GM19238 (cell line): ENCODE results near the gene UCHL3.
"Not testable (repeated sequence)": the region's sequence is repeated elsewhere in the genome, so short reads cannot be mapped to it uniquely, and the experiment has no call there.

Source experiments
- DNase-seq: peaks from one replicate; pipeline ENCODE4 v3.0.0; 2011; ENCODE audit warnings: low spot score; ENCODE audit not compliant: insufficient read length

The UCHL3 gene

DNA sequence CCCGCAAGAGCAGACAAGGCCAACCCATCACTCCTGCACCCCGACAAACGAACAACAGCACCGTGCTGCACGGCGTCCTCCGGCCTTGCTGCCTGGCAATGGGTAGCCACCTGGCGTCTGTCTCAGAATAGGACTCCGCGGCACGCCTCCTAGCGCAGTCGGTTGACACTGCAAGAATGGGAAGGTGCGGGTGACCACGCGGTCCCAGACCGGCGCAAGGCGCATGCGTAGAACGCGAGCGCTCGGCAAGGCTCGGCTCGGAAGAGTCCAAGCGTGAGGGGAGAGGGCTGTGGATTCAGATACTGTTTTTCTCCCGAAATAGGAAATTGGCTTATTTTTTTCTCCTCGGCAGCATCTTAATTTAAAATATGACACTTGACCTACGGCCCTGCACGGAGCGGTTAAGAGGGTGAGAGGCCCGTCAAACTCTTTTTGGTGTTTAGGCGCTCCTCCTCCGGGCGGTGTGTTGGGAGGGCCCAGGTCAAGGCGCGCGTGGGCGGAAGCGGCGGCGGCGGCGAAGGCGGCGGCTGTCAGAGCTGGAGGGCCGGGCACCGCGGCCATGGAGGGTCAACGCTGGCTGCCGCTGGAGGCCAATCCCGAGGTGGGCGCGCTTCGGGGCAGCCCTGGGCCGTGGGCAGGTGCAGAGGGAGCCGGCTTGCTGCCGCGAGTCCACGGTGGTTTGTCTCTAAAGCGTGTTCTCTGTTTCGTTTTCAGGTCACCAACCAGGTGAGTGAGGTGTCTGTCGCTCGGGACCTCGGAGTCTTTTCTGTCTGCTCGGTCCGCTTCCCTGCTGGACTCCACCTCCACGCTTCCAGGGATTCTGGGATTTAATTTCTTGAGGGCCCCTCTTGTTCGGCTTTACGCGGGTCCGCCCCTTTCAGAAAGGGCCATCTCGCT, at the start of gene UCHL3:
Gene UCHL3, plus strand, starts transcription at position 530 of the 897 bp plus-strand sequence. Its CDS starts 30 bp downstream, at position 560.
- DNase-seq: peak; percentile 93

DNA sequence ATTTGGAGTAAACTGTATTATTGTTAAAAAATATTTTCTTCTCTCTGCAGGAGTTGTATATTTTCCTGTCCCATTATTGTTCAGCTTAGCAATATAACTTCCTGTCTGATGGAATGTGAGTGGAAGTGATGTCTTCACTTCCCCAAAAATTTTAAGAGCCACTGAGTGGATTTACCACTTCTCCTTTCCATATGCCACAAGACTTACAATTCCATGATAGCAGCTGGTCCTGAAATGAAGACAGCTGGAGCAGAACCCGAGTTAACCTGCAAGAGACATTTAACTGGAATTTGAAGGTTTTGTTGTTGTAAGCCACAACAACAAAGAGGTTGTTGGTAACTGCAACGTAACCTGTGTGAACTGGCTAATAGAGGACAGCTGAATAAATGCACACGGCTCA, 44.3 kb upstream of the UCHL3 start:
- no peak for DNase-seq

DNA sequence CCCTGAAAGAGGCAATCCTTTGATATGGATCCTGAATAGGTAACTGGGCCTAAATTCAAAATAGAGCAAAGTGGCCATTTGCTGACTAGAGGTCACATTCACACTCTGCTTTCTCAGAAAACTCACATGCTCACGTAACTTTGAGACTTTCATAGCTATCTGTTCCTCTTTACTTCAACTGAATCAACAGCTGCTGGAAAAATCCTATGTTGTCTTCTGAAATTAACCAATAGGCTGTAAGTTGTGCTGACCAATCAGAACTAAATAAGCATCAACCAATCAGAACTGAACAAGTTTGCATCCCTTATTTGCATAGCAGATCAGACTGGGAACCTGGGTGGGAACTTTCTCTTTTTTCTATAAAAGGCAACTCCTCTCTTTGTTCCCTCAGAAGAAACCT, 43.6 kb upstream of the UCHL3 start:
- no peak for DNase-seq

DNA sequence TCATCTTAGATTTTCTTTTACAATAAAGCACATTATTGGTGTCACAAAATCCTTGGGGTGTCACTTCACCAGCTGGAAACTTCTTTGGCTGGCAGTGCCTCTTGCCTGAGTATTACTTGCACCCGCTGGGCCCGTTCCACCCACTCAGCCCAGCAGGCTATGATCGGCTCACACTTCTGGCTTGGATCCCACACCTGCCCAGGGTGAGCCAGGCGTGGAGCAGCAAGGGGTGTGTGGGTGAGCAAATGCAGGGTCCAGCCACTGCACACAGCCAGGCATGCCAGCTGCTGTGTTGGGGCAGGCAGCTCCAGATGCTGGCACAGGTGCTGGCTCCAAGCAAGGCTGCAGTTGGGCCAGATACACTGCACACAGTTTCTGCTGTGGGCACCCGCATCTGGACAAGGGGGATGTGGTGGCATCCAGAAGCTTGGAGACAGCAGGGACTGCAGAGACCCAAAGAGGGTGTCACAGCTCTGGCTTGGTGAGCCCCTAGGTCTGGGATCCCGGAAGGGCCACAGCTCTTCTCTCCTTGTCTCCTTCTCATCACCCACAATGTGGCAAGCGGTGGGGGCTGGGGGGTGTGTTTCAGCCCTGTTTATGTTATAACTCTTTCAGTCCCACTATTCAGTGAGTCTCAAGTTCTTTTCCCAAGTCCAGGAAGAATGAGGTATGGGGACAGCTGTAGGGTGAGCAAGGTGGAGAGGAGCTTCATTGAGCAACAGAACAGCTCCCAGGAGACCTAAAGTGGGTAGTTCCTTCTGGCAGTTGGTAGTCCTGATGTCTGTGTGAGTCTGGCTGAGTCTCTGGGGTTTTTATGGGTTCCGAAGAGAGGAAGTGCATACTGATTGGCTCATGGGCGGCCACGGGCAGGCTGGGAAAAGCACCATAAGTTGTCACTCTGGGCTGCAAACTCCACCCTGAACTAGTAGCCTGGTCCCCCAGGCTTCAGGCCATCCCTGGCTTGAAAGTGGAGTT, 42.3 kb upstream of the UCHL3 start:
- DNase-seq: no peak

DNA sequence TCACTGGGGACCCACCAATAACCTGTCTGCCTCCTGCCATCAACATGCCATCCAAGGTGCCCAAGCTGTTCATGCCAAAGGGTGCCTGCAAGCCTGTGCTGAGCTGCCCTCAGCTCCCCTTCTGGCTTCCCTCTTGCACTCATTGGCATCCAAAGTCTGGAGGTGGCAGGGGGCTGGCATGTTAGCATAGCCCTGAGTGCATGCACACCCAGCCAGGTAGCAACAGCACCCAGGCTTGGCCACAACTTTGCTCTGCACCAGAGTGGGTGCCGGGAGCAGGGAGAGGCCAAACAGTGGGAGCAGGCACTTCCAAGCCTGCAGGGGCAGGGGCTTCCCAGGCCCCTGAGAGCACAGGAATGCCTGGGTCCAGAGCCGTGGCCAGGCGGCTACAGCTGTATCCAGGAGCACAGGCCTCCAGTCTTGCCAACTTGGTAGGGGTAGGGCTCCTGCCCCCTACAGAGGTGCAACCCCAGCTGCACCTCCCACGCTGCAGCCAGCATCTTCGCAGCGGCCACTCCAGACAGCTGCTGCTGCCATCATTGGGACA, 41.5 kb upstream of the UCHL3 start:
- DNase-seq: no peak

DNA sequence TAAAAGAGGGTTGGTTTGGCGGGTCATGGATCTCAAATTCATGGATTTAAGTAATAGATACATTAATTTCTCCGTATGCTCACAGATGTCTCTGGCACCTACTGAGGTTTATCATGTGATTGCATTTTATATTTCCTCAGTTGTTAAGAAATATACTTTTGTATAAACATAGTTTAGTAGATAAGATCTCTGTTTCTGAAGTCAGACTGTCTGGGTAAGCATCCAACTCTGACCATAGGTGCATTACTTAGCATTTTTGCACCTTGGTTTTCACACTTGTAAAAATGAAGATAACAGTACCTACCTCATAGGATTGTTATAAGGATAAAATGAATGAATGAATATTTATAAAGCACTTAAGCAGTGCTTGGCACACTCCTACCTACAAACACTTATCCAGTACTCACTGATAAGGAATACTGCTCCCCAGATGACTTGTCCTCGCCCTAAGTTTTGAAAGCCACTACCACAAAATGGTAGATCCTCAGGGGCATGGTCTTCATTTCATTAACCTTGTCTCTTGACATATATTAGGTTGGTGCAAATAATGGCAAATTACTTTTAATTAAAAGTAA, 38.5 kb upstream of the UCHL3 start:
- no peak for DNase-seq

GRCh38 chr13:75512253-75512652, 37.3 kb upstream of the UCHL3 start:
- DNase-seq: peak; percentile 55

DNA sequence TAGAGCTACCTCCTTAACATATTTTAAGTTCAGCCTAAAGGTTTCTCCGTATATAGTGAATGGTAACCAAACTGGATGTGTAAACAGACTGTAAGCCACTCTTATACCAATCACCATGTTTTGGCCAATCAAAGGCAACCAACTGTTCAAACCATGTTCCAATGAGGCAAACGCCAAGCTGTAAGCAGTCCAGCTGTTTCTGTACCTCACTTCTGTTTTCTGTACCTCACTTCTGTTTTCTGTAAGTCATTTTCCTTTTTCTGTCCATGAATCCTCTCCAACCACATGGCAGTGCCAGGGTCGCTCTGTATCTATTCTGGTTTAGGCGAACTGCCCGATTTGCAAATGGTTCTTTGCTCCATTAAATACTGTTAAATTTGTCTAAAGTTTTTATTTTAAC, 36.3 kb upstream of the UCHL3 start:
- DNase-seq: no peak

DNA sequence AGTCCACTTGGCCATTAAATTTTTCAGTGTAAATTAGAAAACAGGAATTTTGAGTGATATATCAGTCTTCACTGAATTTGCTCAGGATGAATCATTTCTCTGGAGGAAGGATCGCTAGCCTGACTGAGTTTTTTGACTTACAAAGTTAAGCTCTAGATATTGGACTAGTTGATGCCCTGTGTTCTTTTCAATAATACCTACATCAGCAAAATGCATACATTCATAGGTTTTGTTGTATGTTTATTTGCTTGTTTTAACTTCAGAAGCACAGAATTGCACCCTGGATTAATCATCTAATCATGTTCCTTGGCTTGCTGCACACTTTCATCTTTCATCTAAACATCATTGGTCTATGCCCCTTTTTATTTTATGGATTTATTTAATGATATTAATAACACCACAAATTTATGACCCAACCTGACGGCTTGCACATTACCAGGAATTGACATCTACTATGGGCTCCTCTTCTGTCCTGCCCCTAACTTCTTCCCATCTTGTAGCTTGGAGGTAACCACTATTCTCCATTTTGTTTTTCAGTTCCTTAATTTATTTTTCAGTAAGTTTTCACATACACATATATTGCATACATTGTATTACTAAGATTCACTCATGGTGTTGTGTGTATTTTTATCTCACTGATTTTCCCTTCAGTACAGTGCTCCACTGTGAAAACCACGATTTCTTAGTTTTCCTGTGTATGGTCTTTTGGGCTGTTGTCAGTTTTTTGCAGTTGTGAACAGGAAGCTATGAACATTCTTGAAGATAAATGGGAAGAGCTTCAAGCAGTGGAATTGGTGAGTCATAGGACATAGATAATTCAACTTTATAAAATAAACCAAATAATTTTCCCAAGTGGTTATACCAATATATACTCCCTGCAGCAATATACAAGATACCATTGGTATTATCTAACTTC, 35.3 kb upstream of the UCHL3 start:
- no peak for DNase-seq

GRCh38 chr13:75518439-75519088, 31.0 kb upstream of the UCHL3 start:
- no peak for DNase-seq

DNA sequence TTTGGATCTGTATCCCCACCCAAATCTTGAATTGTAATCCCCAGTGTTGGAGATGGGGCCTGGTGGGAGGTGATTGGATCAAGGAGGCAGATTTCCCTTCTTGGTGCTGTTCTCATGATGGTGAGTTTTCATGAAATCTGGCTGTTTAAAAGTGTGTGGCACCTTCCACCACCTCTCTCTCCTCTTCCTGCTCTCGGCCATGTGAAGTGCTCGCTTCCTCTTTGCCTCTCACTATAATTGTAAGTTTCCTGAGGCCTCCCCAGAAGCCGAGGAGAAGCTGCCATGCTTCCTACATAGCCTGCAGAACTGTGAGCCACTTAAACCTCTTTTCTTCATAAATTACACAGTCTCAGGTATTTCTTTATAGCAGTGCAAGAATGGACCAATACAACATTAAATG, 27.6 kb upstream of the UCHL3 start:
- DNase-seq: no peak

DNA sequence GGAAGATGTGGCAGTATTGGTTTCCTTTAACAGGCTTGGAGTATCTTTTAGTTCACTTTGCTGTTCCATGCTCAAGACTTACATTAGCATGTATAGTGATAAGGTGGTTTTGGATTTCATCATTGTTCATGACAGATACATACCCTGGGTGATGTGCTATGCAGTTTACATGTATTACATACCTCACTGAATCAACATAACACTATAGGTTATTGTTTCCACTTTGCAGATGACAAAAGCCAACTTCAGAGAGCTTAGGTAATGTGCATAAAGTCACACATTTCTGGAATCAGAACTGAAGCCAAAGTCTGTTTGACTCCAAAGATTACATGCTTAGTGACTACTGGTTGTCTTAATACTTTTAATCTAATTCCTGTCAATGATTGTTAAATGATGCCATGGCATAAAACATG, 19.0 kb upstream of the UCHL3 start:
- no peak for DNase-seq

- no peak for DNase-seq
These were observed 15.7 kb upstream of the UCHL3 start for GRCh38 chr13:75533861-75534260.

DNA sequence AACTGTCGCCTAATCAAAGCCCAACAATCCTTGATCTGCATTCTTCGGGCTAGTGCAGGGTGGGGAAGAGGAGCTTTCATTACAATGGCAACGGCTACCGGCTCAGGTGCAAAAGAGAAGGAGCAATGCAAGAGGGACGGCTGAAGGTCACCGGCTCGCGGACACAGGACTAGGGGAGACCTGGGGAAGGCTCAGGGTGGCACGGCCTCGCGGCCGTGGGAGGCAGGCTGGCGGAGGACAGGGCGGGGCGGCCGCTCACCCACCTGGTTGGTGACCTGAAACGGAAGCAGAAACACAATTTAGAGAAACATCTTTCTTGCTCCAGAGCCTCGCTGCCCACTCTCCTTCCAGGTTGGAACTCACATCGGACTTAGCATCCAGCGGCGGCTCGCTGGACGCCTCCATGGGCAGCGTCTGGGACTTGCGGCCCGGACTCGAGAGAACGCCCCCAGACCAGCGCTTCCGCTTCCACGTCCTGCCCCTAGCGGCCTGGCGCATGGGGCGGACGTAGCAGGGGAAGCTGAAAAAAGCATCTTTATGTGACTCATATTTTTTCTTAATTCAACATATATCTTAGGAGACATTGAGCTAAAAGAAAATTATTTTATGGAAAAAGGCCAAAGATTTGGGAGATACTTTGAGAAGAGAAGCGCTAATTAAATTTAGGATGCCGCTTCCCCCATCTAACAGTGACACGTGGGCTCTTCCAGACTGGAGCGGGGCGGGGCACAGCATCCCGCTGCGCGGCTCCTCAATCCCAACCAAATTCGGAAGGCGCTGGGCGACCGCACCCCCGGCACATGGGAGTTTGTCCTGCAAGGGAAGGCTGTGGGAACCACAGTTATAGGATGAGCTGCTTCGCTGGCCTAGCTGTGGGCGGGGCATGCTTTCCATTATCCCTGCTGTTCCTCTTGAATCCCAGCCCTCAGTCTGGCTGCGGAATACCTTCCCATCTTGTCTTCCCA, 11.9 kb upstream of the UCHL3 start, which contains the start of gene COMMD6:
Gene COMMD6, minus strand, starts transcription at position 441 of the 965 bp plus-strand sequence. Its CDS starts 36 bp downstream, at position 405.
- peak; percentile 89 for DNase-seq

DNA sequence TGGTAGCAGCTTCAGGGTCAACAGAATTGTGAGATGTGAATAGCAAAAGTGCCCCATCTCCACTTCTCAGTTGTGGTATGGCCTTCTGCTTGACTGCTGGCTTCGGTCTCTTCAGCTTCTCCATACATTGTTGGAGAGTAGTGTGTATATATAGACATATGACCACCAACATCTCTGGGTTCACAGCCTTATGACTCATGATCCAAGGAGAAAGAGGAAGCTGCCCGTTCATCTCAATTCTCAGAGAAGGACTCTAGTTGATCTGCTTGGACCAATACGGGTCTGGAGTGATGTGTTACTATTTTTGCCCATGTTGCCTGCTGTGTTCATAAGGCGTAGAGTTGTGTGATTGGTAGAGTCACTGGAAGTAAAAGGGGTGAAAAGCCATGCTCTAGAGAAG, 8.3 kb upstream of the UCHL3 start:
- no peak for DNase-seq

GRCh38 chr13:75541961-75542360, 7.6 kb upstream of the UCHL3 start:
- no peak for DNase-seq

DNA sequence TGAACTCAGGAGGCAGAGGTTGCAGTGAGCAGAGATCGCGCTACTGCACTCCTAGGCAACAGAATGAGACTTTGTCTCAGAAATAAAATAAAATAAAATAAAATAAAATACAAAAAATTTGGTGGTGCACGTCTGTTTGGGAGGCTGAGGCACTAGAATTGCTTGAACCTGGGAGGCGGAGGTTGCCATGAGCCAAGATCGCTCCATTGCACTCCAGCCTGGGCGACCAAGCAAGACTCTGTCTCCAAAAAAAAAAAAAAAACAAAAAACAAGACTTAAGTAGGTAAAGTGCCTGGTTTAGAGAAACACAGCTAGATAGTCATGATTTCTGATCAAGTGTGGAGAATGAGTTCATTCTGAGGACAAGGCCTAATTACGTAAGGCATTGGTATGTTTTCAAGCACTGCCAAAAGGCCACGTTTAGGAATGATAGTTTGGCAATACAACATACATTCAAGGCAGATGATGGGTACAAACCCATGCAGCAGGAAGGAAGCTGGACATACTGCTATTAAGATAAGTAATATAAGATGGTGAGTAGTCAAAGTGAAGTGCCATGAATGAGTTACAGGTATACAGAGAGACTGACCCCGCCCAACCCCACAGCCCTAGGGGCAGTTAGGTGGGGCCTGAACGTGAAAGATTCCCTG, 4.8 kb upstream of the UCHL3 start:
- DNase-seq: no peak

DNA sequence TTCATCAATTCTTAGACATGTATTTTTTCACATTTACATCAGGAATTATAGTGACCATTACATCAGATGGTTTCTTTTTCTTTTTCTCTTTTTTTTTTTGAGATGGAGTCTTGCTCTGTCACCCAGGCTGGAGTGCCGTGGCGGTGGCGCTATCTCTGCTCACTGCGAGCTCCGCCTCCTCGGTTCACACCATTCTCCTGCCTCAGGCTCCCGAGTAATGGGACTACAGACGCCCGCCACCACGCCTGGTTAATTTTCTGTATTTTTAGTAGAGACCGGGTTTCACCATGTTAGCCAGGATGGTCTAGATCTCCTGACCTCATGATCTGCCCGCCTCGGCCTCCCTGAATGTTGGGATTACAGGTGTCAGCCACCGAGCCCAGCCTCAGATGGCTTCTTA, 4.2 kb upstream of the UCHL3 start:
- DNase-seq: not testable (repeated sequence)
